Measurements from ENCODE around the gene BRD7.

DNA sequence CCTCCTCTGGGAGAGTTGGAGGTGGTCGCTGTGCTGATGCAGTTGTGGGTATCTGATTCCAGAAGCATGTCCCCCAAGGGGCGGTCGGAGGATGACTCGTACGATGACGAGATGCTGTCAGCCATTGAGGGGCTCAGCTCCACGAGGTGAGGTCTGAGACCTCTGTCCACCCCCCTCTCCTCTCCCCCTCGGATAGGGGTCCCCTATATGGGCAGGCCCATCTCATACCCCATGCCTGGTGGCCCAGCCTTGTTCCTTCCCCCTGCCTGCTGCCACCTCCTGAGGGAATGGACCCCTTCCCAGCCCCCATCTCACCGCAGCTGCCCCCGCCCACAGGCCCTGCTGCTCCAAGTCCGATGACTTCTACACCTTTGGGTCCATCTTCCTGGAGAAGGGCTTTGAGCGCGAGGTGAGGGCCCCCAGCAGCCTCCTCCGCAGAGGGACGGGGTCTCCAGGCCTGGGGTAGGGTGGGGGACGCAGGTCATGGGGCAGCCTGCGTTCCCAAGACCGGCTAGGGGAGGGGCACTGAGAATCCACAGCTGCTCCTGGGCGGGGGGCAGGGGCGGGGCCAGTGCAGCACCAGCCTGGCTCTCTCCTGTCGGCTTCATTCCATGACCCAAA lies 63.2 kb downstream of the BRD7 start:
- TF ChIP-seq EP300 (IDR thresholded peaks at IDR 0.05; ENCODE audit: low read depth in 2 of 2, low read length in 2 of 2): no peak
- no peak for TF ChIP-seq EP300 (CRISPR knock-in tag; IDR thresholded peaks at IDR 0.05; ENCODE audit: borderline replicate concordance)
- no peak for TF ChIP-seq ZNF746 (CRISPR knock-in tag; IDR thresholded peaks at IDR 0.05)

Measured in HepG2 (cell line).